HG03095 (cell line): ENCODE data around the gene PYGM.

ENCODE experiments used
- ATAC-seq: cut with Tn5 transposase; IDR thresholded peaks from one replicate; pipeline ENCODE4 v1.9.1; 2021; ENCODE audit warnings: moderate library complexity; ENCODE audit not compliant: unreplicated experiment

The PYGM gene

DNA sequence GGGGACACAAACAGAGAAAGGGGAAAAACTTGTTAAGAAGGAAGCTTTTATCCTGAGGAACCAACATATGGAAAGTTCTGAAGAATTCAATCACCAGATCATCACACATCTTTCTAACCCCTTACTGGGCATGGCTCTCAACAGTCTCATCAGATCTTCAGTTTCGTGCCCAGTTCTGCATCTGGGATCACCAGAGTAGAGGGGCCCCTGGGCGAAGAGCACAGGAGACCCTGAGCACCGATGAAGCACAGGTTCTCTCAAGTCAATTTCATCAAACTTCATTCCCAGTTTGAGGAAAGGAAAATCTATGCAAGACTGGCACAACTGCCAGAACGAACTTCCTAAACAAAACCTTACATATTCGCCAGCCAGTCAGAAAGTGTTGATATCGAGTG is 8.5 kb upstream of the PYGM start:
- no peak for ATAC-seq

GRCh38 chr11:64767344-64768299 is 7.8 kb upstream of the PYGM start:
- ATAC-seq, result no peak

DNA sequence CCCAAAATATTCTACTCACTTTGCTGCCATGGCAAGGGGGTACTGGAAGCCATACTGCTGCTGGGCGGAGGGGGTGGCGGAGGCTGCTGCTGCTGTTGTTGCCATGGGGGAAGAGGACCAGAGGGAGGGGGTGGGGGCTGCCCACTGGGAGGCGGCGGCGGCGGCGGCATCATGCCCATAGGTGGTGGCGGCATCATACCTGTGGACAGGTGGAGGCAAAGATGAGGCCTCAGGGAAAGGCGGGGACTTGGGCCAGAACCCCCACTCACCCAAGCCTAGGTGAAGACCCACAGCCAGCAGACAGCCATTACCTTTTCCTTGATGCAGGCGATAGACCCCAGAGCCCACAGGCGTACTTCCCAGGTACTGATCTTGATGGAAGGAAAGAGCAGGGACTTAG is 7.1 kb upstream of the PYGM start:
- no peak for ATAC-seq

DNA sequence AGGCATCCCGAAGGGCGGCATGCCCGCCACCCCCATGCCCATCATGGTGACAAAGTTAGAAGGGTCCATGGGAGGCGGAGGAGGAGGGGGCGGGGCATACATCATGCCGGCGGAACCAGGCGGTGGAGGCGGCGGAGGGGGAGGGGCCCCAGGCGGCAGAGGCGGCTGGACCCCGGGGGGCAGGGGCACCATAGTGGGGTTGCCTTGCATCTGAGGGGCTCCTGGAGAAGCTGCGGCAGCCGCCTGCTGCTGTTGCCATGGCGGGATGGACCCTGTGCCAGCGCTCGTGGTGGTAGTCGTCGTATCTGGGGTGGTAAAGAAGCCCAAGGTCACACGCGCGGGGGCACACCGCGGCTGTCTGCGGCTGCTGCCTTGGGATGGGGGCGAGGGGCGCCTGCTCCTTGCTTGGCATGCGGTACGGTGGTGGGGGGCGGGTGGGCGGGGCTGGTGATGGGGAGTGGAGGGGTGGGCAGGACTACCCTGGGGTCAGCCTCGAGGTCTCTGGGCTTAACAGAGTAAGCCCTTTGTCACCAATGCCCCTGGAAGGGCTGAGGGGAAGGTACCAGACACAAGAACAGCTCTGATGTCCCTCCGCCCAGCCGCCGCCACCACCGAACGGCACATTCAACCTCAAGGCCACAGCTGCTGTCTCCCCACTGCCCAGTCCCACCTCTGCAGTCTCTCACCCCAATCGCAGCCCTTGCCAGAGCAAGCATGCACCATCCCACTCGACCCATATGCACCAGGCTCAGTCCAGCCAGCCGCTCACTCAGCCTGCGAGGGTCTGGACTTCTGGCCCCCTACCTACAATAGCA is 6.3 kb upstream of the PYGM start:
- no peak for ATAC-seq

DNA sequence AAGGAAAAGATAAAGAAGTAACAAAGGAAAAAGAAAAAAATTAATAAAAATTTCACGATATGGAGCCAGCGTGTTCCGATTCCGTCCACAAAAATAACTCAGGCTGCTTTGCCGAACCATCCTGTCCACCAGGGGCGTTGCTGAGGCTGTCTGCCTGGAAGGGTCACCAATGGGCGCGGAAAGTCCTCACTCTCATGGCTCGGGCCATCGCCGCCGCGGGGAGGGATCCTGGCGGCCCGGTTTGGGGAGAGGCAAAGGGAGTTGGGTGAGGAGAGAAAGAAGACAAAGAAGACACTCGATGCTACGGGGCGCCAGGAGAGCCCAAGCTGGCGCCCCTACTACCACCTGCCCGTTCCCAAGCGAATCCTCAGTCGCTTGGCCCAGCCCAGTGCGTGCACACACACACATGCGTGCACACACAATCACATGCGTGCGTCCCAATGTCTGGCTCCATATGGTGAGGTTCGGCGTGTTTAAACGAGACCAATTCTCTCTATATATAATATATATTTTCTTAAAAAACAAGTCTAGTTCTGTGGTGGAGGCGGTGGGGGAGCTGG is 5.6 kb upstream of the PYGM start:
- no peak for ATAC-seq

GRCh38 chr11:64764753-64765152 is 5.0 kb upstream of the PYGM start:
- ATAC-seq, result no peak

DNA sequence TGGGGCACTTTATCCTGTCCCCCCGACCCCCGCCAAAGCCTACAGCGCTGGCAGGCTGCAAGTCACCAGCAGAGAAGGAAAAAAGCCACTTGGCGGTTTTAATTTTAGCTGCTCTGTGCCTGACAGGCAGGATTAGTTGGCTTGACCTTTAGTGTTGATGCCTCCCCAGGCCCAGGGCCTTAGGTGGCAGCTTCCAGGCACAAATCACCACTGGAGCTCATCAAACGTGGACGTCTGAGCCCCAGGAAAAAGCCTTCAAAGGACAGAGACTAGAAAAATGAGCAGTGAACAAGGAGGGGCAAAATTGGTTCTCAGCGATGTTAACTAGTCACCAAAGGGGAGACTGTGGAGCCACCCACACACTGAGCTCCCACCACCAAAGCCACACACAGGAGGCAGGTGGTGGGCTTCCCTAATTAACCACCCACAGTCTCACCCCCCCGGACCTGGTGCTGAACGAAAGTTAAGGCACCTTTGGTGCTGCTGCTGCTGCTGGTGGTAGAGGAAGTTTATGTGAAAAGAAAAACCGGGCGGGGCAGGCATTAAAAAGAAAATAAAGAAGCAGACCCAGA is 4.4 kb upstream of the PYGM start:
- ATAC-seq, result no peak

GRCh38 chr11:64763526-64764039 is 3.8 kb upstream of the PYGM start:
- no peak for ATAC-seq

DNA sequence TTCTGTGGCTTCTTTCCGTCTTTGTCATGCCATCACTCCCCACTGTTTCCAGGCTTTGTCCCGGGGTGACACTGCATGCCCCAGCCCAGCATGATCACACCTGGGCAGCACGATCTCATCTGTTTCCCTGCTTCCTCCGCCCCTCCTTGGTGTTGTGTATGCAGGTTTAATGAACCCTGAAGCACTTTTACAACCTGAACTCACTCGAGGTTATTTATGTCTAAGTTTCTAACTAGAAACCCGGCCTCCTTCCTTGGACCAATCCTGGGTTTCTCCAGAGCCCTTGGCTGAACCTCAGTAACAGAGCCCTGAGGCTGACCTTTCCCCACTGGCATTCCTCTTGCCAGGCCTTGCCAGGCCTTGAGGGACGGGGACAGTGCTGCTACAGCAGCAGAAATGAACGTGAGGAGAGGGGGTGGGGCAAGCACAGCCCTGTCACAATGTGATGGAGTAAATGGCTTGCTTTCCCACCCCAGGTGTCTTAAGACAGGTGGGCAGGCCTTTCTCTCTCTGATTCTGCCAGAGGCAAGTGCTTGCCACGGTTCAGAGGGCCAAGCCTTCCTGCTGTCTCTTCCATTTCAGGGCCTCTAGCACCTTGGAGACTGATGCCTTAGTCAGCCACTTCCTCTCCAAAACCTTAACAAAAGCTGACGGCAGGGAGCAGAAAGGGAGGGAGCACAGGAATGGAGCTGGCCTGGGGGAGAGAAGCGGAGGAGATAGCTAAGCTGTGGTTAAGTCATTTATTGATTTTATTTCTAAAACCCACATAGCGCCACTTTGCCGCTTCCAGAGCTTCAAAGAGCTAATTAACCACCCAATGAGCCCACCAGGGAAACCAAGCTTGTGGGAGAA is 3.1 kb upstream of the PYGM start:
- ATAC-seq, result no peak

DNA sequence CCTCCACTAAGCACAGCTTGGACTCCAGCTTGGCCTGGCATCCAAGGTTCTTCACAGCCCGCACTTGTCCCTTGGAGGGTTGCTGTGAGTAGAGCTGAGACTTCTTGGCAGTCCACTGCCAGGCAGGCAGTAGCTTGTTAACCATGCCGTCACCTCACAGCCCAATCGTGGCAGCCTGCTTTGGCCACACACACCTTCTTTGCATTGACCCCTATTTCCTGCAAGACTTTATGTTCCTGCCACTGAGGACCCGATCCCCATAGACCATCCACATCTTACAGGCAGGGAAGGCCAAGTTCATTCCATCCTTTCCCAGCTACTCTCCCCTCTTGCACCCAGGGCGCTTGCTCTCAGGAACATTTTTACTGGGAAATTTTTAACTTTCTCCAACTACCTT is 2.5 kb upstream of the PYGM start:
- ATAC-seq, result no peak

DNA sequence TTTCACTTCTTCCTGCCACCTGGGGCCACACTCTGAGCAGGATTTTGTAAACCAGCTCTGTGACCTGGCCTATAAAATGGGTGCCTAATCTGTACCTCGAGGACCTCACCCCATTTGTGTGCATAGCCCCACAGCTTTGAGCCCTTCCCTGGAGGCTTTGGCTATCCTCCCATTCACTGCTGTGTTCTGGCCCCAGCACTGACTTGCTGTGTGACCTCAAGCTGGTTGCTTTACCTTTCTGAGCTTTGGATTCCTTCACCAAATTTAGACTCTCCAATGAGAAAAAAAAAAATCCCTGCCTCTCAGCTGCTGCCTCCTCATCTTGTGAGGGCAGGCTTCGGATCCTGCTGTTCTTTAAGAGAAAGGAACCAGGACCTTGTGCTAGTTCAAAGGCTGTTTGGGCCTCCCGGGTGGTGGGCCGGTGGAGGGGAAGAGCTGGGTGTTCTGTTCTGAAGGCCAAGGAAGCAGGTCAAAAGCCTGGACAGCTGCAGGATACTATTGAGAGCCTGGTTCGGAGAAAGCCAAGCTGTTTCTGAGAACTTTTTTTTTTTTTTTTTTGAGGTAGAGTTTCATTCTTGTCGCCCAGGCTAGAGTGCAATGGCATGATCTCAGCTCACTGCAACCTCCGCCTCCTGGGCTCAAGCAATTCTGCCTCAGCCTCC is 1.1 kb upstream of the PYGM start:
- no peak for ATAC-seq

DNA sequence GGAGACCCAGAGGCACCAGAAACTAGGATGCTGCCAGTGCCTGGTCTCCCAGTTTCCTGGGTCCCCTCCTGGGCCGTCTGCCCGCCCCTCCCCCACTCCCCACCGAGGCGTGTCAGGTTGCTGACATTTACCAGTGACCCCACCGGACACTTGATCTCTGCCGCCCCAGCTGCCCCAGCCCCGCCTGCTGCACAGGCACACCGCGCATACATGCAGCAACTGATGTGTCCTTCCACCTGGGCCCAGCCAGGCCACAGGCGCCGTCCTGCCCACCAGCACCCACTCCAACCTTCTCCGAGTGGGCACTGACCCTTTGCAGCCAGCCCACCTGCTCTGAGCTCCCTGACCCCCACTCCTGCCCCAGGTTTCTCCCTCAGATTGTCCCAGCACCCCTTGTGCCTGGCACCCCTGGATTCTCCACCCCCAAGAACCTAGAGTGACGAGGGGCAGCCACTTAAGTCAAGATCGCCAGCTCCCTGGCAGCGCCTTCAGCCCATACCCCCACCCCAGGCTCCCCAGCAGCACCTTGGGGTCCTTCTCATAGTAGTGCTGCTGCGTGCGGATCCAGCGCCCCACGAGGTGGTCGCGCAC is 548 bp downstream of the PYGM start:
- no peak for ATAC-seq

GRCh38 chr11:64758330-64759079 is 1.3 kb downstream of the PYGM start:
- no peak for ATAC-seq

DNA sequence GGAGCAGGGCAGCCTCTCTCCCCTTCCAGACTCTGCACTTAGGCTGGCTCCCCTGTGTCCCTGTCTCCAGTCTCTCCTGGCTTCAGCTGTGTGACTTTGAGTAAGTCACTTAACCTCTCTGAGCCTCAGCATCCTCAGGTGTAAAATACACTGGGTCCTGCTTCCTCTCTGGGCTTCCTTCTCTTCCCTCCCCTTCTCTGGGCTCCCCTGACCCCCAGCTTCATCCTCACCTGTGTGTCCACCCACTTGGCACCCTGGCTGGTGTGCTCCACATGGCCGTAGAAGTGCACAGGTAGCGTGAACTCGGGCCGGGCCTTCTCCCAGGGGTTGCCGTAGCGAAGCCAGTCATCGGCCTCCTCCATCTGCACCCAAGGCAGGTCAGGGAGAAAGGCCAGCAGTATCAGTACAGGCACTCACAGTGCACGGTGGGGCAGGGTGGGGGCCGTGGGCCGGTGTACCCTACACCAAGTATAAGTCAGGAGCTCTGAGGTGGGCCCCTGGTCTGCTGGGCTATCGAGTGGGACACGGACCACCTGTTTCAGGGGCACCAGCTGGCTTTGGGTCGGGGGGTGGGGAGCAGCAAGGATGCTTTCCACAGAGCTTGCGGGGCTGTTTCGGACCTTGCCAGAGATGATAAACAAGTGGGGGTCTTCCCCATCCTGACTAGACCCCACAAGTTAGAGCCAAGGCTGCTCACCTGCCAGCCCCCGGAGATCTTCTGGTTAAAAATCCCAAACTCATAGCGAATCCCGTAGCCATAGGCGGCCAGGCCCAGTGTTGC is 2.0 kb downstream of the PYGM start:
- ATAC-seq, result no peak

DNA sequence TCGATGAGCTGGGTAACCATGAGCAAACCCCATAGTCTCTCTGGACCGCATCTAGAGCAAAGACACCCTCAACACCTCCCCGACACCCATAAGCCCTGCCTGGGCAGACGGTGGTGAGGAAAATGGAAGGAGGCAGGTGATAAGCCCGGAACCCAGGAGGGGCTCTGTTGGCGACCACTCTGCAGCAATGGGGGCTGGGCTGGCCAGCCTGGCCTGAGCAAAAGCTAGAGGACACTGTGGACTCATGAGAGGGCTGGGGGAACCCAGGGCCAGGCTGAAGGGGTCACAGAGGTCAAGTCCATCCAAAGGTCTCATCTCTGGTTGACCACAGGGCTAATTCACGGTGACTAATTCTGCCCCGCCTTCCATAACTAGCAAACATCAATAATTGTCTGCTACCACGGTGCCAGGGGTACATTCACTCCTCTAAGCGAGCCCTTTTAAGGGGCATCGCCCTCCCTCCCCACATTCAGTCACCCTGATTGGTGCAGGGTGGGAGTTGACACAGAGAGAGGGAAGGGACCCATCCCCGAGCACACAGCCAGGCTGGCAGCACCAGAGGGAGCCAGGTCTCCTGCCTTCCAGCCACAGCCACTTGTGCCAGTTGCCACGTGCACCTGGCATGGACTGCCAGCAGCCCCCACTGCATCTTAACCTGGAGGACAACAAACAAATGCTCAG is 4.0 kb downstream of the PYGM start:
- ATAC-seq, result no peak

GRCh38 chr11:64754919-64755662 is 4.7 kb downstream of the PYGM start:
- ATAC-seq, result no peak
